ENCODE results near the gene ZBTB16. TPM values are rescaled to one million over a fixed set of nuclear protein-coding genes. Genes with fewer than 3 reads are reported as not detected.
A peak's percentile ranks its signal among the peaks of the same experiment; 100 is the strongest.

ZBTB16 gene
- polyA plus RNA-seq, 1 donor from 2014 or later = 9.7 TPM

GRCh38 chr11:114190630-114191029, 131.1 kb downstream of the ZBTB16 start:
- H3K27me3 Mint-ChIP-seq = peaks cover 2% of the 10 kb centered on the region
- peaks cover 0 to 9% (median 0%) of the 10 kb centered on the region in 3 donors for H3K9me3 Mint-ChIP-seq
- H3K36me3 Mint-ChIP-seq = no peaks in the 10 kb centered on the region
- H3K4me3 Mint-ChIP-seq = no peak overlapping the region
- peaks cover 23 to 37% (median 29%) of the 10 kb centered on the region in 3 donors for H3K4me1 Mint-ChIP-seq
- H3K27ac Mint-ChIP-seq = no peak overlapping the region

GRCh38 chr11:114191893-114192292, 132.4 kb downstream of the ZBTB16 start:
- Mint-ChIP-seq H3K9me3 (peaks cover 0 to 9% (median 0%) of the 10 kb centered on the region in 3 donors), H3K36me3 (no peaks in the 10 kb centered on the region), H3K4me3 (no peak overlapping the region), H3K4me1 (peaks cover 16 to 31% (median 24%) of the 10 kb centered on the region in 3 donors), H3K27me3 (peaks cover 2% of the 10 kb centered on the region), H3K27ac (peak overlapping the region in 1 of 3 donors; percentile 4)

DNA sequence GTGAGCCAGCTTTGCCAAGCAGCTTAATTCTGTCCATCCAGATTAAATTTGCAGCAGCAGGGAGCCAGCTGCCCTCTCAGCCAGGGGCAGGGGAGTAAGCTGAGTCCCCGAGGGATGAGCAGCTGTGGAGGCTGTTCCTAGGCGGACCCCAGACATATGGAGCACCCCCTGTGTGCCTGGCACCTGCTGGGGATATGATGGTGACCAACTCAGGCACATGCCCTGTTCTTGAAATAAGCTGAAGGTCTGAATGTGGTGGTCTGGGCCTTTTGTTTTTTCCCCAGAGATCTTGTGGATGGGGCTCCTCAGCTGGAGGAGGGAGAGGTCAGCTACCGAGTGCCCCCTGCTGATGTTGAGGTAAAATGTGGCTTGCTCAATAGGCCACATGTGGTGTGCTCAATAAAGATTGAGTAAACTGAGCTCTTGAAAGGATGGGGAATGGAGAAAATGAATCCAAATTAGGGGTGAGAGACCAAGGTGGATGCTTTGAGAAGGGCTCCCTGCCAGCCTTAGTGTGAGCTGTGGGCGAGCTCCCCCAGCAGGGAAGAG, 133.4 kb downstream of the ZBTB16 start:
- Mint-ChIP-seq H3K36me3 (no peaks in the 10 kb centered on the region), H3K27ac (no peak overlapping the region), H3K27me3 (peaks cover 2% of the 10 kb centered on the region), H3K4me1 (peaks cover 12 to 29% (median 22%) of the 10 kb centered on the region in 3 donors), H3K9me3 (peaks cover 0 to 9% (median 0%) of the 10 kb centered on the region in 3 donors), H3K4me3 (no peak overlapping the region)

- Mint-ChIP-seq H3K36me3 (no peaks in the 10 kb centered on the region), H3K27me3 (peaks cover 2% of the 10 kb centered on the region), H3K27ac (peak overlapping the region in 1 of 3 donors; percentile 95), H3K4me3 (no peak overlapping the region), H3K9me3 (peaks cover 0 to 9% (median 0%) of the 10 kb centered on the region in 3 donors), H3K4me1 (peaks cover 7 to 21% (median 19%) of the 10 kb centered on the region in 3 donors)
Observed at GRCh38 chr11:114193730-114194679, 134.5 kb downstream of the ZBTB16 start.

GRCh38 chr11:114194702-114195101, 135.2 kb downstream of the ZBTB16 start:
- H3K36me3 Mint-ChIP-seq = no peaks in the 10 kb centered on the region
- no peak overlapping the region for H3K27ac Mint-ChIP-seq
- peaks cover 0 to 9% (median 0%) of the 10 kb centered on the region in 3 donors for H3K9me3 Mint-ChIP-seq
- H3K4me1 Mint-ChIP-seq = peaks cover 7 to 17% (median 17%) of the 10 kb centered on the region in 3 donors
- H3K27me3 Mint-ChIP-seq = peaks cover 2% of the 10 kb centered on the region
- no peak overlapping the region for H3K4me3 Mint-ChIP-seq

GRCh38 chr11:114195151-114195550, 135.6 kb downstream of the ZBTB16 start:
- Mint-ChIP-seq H3K27ac (peak overlapping the region in 2 of 3 donors; percentile 27 to 37), H3K9me3 (peaks cover 0 to 9% (median 0%) of the 10 kb centered on the region in 3 donors), H3K36me3 (no peaks in the 10 kb centered on the region), H3K27me3 (no peaks in the 10 kb centered on the region), H3K4me1 (peaks cover 7 to 17% (median 16%) of the 10 kb centered on the region in 3 donors), H3K4me3 (peak overlapping the region in 1 of 4 donors; percentile 23)

DNA sequence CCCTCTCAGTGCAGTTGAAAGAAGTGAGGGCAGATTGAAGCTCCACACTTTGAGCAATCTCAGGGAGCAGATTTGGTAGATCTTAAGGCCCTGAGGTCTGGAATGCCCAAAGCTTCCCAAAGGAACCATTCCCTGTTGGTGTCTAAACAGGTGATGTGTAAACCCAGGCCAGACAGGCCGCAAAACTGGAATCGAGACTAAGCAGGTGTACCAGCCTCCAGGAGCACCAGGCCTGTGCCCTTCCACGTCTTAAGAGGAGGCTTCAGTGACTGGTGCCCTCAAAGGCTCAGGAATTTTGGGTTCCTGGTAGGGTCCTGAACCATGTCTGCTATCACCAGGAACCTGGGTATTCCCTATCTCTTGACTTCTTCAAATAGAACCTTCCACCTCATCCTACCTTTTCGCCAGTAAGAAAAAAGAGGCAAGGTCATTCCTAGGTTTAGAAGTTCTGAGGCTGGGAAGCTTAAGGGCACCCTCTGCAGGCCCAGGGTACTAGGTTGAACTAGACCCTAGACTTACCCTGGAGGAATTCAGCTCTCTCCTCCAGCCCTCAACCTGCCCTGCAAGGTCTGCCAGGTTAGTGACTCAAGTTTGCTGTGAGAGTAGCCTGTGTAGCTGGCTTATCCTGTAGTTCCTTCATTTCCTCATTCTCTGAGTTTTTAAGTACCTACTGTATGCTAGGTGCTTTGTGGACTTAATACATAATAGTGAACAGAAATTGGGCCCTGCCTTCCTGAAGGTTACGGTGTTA, 136.6 kb downstream of the ZBTB16 start:
- Mint-ChIP-seq H3K4me1 (peaks cover 7 to 17% (median 15%) of the 10 kb centered on the region in 3 donors), H3K27me3 (no peaks in the 10 kb centered on the region), H3K4me3 (peak overlapping the region in 2 of 4 donors; percentile 77 to 80), H3K36me3 (no peaks in the 10 kb centered on the region), H3K27ac (peak overlapping the region in 2 of 3 donors; percentile 80 to 85), H3K9me3 (peaks cover 0 to 6% (median 0%) of the 10 kb centered on the region in 3 donors)

DNA sequence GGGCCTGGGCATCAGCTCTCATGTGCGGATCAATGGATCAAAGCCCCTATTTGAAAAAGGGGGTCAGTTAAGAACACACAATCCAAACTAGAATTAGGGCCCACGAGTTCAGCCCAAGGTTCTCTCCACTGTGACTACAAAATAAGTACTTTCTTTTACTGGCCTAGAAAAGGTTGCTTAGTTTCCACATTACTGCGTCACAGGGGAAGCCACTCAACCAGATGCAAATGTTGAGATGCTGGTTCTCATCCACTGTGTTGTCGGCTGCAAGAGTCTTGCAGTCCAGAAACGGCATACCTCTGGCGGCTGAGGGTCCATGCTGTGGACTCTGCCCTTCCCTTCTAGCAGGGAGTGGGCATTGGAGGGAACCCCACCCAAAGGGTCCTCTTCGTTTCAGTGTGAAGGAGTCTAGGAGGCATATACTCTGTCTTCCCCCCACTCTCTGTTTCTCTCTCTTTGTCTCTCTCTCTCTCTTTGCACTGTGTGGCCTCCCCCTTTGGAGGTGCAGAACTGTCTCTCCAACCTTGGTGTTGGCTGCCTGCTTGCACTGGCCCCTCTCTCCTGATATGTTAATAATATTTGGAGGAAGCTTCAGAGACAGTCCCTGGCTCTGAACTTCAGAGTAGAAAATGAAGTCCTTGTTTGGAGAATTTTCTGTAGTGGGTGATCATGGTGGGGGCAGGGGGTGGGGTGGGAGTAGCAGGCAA, 137.6 kb downstream of the ZBTB16 start:
- Mint-ChIP-seq H3K27me3 (no peaks in the 10 kb centered on the region), H3K4me1 (peaks cover 7 to 17% (median 15%) of the 10 kb centered on the region in 3 donors), H3K36me3 (no peaks in the 10 kb centered on the region), H3K9me3 (no peaks in the 10 kb centered on the region), H3K4me3 (peak overlapping the region in 3 of 4 donors; percentile 63 to 80 (median 77)), H3K27ac (peak overlapping the region; percentile 80 to 96 (median 85))

- Mint-ChIP-seq H3K36me3 (no peaks in the 10 kb centered on the region), H3K9me3 (no peaks in the 10 kb centered on the region), H3K27me3 (no peaks in the 10 kb centered on the region), H3K27ac (peak overlapping the region in 1 of 3 donors; percentile 68), H3K4me1 (peaks cover 8 to 17% (median 15%) of the 10 kb centered on the region in 3 donors), H3K4me3 (peak overlapping the region in 1 of 4 donors; percentile 76)
Observed at GRCh38 chr11:114197799-114198500, 138.4 kb downstream of the ZBTB16 start.

DNA sequence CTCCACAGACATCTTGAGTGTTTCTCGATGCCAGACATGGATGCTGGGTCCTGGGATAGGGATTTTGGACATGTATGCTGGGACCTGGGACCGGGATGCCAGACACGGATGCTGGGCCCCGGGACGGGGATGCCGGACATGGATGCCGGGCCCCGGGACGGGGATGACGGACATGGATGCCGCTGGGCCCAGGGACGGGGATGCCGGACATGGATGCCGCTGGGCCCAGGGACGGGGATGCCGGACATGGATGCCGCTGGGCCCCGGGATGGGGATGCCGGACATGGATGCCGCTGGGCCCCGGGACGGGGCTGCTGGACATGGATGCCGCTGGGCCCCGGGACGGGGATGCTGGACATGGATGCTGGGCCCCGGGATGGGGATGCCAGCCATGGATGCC, 139.5 kb downstream of the ZBTB16 start:
- H3K36me3 Mint-ChIP-seq = no peaks in the 10 kb centered on the region
- no peak overlapping the region for H3K27ac Mint-ChIP-seq
- H3K4me1 Mint-ChIP-seq = peaks cover 11 to 16% (median 14%) of the 10 kb centered on the region in 3 donors
- no peak overlapping the region for H3K4me3 Mint-ChIP-seq
- H3K9me3 Mint-ChIP-seq = no peaks in the 10 kb centered on the region
- H3K27me3 Mint-ChIP-seq = no peaks in the 10 kb centered on the region

DNA sequence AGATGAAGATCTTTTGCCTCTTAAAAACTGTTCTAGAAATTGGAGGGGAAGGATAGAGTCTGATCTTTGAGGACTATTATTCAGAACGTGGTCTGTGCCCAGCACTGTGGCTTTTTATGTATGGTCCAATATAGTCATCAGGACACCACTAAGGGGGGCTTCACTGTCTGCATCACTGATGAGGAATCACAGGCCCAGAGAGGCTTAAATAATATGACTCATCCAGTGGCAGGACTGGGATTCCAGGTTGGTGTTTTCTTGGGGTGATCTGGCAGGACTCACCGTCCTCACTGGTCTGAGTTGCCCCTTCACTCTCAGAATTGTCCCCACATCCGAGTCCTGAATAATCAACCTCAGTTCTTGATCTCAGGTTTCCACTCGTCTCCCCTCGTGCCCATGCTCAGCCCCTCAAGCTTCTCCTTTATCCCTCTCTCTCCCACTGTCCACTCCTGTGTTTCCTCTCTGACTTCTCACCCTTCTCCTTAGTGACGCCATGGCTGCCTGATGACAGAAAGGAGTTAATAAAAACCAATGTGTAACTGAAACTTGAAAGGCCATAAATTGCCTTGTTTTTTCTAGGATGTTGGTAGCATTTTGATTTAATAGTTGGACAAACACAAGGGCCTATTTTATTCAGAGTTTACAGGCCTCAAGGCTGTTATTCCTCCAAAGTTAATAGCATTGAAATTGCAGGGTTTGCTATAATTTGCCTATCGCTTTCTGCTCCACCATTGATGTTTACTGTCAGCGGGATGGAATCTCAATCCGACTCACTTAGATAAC, 141.0 kb downstream of the ZBTB16 start:
- peak overlapping the region in 2 of 3 donors; percentile 5 to 60 for H3K27ac Mint-ChIP-seq
- H3K27me3 Mint-ChIP-seq = no peaks in the 10 kb centered on the region
- H3K4me1 Mint-ChIP-seq = peaks cover 11 to 16% (median 14%) of the 10 kb centered on the region in 3 donors
- no peaks in the 10 kb centered on the region for H3K36me3 Mint-ChIP-seq
- H3K9me3 Mint-ChIP-seq = no peaks in the 10 kb centered on the region
- no peak overlapping the region for H3K4me3 Mint-ChIP-seq

DNA sequence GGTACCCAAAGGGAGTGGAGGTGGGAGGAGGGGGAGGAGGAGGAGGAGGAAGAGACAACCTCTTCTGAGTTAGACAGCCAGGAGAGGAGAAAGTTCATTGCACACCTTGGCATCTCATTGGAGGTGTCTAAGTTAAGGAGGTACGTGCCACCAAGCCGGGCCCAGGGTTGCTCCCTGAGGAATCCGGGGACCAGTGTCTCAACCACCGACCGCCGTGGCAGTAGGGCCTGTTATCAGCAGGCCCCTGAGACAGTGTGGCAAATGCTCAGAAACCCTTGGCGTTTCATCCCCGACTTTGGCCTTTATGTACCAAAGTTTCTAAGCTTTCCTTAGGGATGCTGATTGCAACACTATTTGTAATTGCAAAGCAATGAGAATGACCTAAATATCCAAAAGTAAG, 141.7 kb downstream of the ZBTB16 start:
- H3K36me3 Mint-ChIP-seq = no peaks in the 10 kb centered on the region
- H3K27ac Mint-ChIP-seq = peak overlapping the region in 1 of 3 donors; percentile 13
- H3K9me3 Mint-ChIP-seq = no peaks in the 10 kb centered on the region
- H3K4me3 Mint-ChIP-seq = no peak overlapping the region
- H3K4me1 Mint-ChIP-seq = peaks cover 11 to 16% (median 14%) of the 10 kb centered on the region in 3 donors
- H3K27me3 Mint-ChIP-seq = no peaks in the 10 kb centered on the region

GRCh38 chr11:114202011-114202609, 142.6 kb downstream of the ZBTB16 start:
- H3K9me3 Mint-ChIP-seq = no peaks in the 10 kb centered on the region
- H3K36me3 Mint-ChIP-seq = no peaks in the 10 kb centered on the region
- no peaks in the 10 kb centered on the region for H3K27me3 Mint-ChIP-seq
- H3K27ac Mint-ChIP-seq = no peak overlapping the region
- no peak overlapping the region for H3K4me3 Mint-ChIP-seq
- H3K4me1 Mint-ChIP-seq = peaks cover 5 to 10% (median 6%) of the 10 kb centered on the region in 3 donors

All from IgD-negative memory B cell (primary cell).